Activated naive CD4-positive, alpha-beta T cell treated with anti-CD3 and anti-CD28 coated beads, Interleukin-2, amount 50 U/mL, for 72 hours (primary cell): ENCODE results near the gene ZMYND10. TPM values are rescaled to one million over a fixed set of nuclear protein-coding genes. Genes with fewer than 3 reads are reported as not detected.
A peak's percentile ranks its signal among the peaks of the same experiment; 100 is the strongest.

Source experiments
- ATAC-seq, 2 donors: fragments of 150-1000 bp; cut with Tn5 transposase; 2 replicates each; pipeline ENCODE4 v1.10.0; 2021; ENCODE audit warnings: mild to moderate bottlenecking in 2 of 2, moderate library complexity in 2 of 2
- DNase-seq, 2 donors: peaks; one replicate each; pipeline ENCODE4 v3.0.0; 2021 to 2022; ENCODE audit warnings: low spot score in 2 of 2
- H3K27ac Mint-ChIP-seq, 2 donors: one replicate each; pipeline ENCODE4 v1.8.0; 2022; ENCODE audit warnings: mild to moderate bottlenecking in 2 of 2, mixed read lengths in 2 of 2
- H3K36me3 Mint-ChIP-seq, 2 donors: one replicate each; pipeline ENCODE4 v1.8.0; 2022; ENCODE audit warnings: mixed read lengths in 2 of 2
- H3K9me3 Mint-ChIP-seq, 2 donors: one replicate each; pipeline ENCODE4 v1.8.0; 2022; ENCODE audit warnings: mixed read lengths in 2 of 2
- total RNA-seq, 2 donors: library from RNA; stranded (reverse); gene quantifications; one replicate each; pipeline ENCODE4 v1.2.3, GENCODE V29; 2022

ZMYND10 gene
- total RNA-seq, 2 donors from 2014 or later: 1.9 to 4.1 TPM

DNA sequence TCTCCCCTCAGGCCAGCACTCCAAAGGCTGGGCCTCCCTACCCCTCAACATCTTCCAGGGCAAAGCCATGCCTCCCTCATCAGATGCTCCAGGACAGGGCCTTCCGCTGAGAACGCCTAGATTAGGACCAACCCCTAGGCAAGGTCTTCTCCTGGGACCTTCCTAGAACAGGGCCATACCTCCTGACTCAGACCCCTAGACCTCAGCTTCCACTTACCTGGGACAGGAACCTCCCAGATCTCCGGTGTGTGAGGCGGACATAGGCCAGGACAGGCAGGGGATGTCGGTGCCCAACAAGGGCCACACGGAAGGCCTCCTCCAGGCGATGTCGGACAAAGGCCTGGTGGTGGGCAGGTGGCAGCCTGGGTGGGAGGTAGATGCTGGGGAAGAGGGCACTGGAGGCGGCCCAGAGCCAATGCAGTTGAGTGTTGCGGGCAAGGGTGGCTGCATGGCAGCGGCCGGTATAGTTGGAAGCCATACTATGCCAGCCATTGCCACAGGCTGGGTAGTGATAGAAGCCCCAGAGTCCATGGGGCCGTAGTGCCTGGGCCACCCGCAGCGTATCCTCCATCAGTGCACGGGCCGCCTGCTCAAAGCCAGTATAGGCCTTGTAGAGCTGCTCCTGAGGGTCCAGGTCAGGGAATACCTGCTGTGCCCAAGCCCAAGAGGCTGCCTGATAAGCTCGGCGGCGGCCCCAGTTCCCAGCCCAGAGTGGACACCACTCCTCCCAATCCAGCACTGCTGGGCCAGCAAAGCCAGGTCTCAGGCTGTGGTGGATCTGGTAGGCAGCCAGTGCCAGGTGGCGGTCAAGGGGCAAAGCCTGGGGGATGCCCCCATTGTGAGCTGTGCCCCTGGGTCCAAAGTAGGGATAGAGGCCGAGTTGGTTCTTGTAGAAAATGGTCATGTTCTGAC, 50.8 kb downstream of the ZMYND10 start:
- H3K36me3 Mint-ChIP-seq: peaks cover 9 to 17% of the 10 kb centered on the region in 2 donors
- H3K27ac Mint-ChIP-seq: no peak overlapping the region
- DNase-seq (no peak), ATAC-seq (no peak)
- H3K9me3 Mint-ChIP-seq: no peaks in the 10 kb centered on the region

DNA sequence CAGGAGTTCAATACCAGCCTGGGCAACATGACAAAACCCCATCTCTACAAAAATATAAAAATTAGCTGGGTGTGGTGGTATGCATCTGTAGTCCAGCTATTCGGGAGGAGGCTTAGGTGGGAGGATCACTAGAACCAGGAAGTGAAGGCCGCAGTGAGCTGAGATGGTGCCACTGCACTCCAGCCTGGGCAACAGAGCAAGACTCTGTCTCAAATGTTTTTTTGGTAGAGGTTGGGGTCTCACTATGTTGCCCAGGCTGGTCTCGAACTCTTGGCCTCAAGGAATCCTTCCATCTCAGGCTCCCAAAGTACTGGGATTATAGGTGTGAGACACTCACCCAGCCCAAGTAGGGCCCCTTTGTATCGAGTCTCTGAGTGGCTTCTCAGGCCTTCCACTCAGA, 51.4 kb downstream of the ZMYND10 start:
- Mint-ChIP-seq H3K9me3 (no peaks in the 10 kb centered on the region), H3K36me3 (peaks cover 9 to 16% of the 10 kb centered on the region in 2 donors), H3K27ac (no peak overlapping the region)
- DNase-seq (no peak), ATAC-seq (no peak)

DNA sequence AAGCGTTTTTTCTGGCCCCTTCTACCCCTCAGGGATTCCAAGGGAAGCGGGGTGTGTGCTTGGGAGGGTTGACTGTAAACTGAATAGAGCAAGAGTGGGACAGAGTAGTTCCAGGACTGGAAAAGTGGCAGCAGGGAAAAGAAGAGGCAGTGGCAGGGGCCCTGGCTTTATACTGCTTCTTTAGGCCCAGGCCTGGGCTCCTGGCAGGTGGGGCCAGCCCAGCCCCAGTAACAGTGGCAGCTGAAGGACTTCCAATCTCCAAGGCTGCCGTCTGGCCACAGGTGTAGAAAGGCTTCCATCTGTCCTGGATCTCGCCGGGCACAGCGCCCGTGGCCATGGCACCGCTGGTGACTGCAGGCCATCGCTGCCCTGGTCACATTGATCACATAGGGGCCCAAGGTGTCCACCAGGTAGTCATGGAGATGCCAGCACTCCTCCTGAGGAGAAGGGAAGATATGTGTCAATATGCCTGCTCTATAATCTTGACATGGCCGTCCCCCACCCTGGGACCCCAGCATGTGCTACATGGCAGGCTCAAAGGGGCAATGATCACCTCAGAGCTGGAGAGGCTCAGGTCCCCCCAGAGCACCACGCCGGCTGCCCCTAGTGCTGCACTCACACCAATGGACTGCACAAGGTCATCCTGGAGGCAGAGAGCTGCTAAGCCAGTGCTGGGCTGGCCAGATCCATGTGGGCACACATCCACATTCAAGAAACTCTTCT, 52.3 kb downstream of the ZMYND10 start:
- DNase-seq: no peak
- H3K9me3 Mint-ChIP-seq: no peaks in the 10 kb centered on the region
- H3K27ac Mint-ChIP-seq: peak overlapping the region; percentile 94 to 97
- peaks cover 9 to 13% of the 10 kb centered on the region in 2 donors for H3K36me3 Mint-ChIP-seq
- ATAC-seq: no peak

- Mint-ChIP-seq H3K9me3 (no peaks in the 10 kb centered on the region), H3K27ac (peak within 1 kb of the TSS; percentile 94 to 97), H3K36me3 (peaks cover 9 to 13% of the 10 kb centered on the region in 2 donors)
- ATAC-seq (peak; percentile 96 to 99), DNase-seq (peak; percentile 91 to 93)
Measured at GRCh38 chr3:50292159-50293078, 53.1 kb downstream of the ZMYND10 start, which contains the start of gene IFRD2. IFRD2 (minus strand) TSS chr3:50292429; CDS start chr3:50292274, 155 bp downstream.

Other genes starting within 250 kb of the ZMYND10 start
- under 1 TPM; 0.32 to 0.54 TPM for gene SEMA3F, start 190.4 kb downstream of the ZMYND10 start, total RNA-seq
- not detected for gene GNAT1, start 154.1 kb downstream of the ZMYND10 start, total RNA-seq
- gene SLC38A3, start 140.5 kb downstream of the ZMYND10 start, total RNA-seq: not detected
- 100 to 1,000 TPM; 313 to 349 TPM for gene GNAI2, start 109.5 kb downstream of the ZMYND10 start, total RNA-seq
- 1 to 10 TPM in 1 of 2 donors, under 1 TPM in 1; 0.77 to 4.1 TPM for gene SEMA3B, start 76.6 kb downstream of the ZMYND10 start, total RNA-seq
- gene LSMEM2, start 66.6 kb downstream of the ZMYND10 start, total RNA-seq: not detected
- gene IFRD2, start 53.3 kb downstream of the ZMYND10 start, total RNA-seq: 100 to 1,000 TPM in 1 of 2 donors, 10 to 100 TPM in 1; 63.8 to 100 TPM
- 1 to 10 TPM; 4.3 to 6.6 TPM for gene HYAL3, start 46.3 kb downstream of the ZMYND10 start, total RNA-seq
- gene NAA80, start 46.3 kb downstream of the ZMYND10 start, total RNA-seq: 10 to 100 TPM; 19.4 to 26.0 TPM
- gene HYAL1, start 42.2 kb downstream of the ZMYND10 start, total RNA-seq: under 1 TPM in 1 of 2 donors, not detected in 1; 0.39 TPM
- gene HYAL2, start 23.0 kb downstream of the ZMYND10 start, total RNA-seq: 1 to 10 TPM; 4.2 to 6.1 TPM
- gene TUSC2, start 17.5 kb downstream of the ZMYND10 start, total RNA-seq: 10 to 100 TPM; 10.7 to 20.1 TPM
- 10 to 100 TPM; 68.3 to 83.1 TPM for gene RASSF1, start 4.9 kb downstream of the ZMYND10 start, total RNA-seq
- gene NPRL2, start 5.0 kb upstream of the ZMYND10 start, total RNA-seq: 10 to 100 TPM; 42.3 to 50.7 TPM
- 10 to 100 TPM; 18.1 to 34.3 TPM for gene CYB561D2, start 5.1 kb upstream of the ZMYND10 start, total RNA-seq
- gene TMEM115, start 13.8 kb upstream of the ZMYND10 start, total RNA-seq: 10 to 100 TPM; 10.9 to 15.1 TPM
- 1 to 10 TPM; 2.4 to 3.0 TPM for gene CACNA2D2, start 157.9 kb upstream of the ZMYND10 start, total RNA-seq
- gene C3orf18, start 222.0 kb upstream of the ZMYND10 start, total RNA-seq: 10 to 100 TPM; 21.4 to 42.4 TPM
- 10 to 100 TPM; 69.7 to 74.6 TPM for gene HEMK1, start 223.8 kb upstream of the ZMYND10 start, total RNA-seq